SKM-1 treated with dmso at 0.1 percent for 144 hours (cell line): Measurements from ENCODE around the gene CHRNA7.
"Not testable (repeated sequence)": the region's sequence is repeated elsewhere in the genome, so short reads cannot be mapped to it uniquely, and the experiment has no call there.

Experiments
- DNase-seq: peaks from one replicate; lab custom pipeline; 2025; ENCODE audit not compliant: unreplicated experiment; lab: John Stamatoyannopoulos, UW

CHRNA7 gene

DNA sequence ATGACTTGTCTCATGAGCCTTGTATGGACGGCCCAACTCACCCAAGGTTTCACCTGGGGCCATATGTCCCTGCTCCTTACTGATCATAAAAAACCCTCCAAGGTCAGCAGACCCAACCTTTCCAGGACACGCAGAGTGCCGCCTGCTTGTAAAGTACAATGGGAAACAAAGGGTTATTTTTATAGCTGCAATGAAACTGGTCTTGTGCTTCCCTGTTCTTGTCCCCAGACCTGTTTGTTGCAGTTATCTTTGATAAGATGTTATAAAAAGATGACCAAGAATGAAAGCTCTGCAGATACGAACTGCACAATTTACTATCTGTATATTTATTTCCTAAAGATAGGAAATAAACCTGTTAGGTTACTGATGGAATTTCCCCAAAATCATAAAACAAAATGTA is 136.0 kb downstream of the CHRNA7 start:
- not testable (repeated sequence) for DNase-seq

GRCh38 chr15:32167913-32168312 is 137.6 kb downstream of the CHRNA7 start:
- DNase-seq, result not testable (repeated sequence)

DNA sequence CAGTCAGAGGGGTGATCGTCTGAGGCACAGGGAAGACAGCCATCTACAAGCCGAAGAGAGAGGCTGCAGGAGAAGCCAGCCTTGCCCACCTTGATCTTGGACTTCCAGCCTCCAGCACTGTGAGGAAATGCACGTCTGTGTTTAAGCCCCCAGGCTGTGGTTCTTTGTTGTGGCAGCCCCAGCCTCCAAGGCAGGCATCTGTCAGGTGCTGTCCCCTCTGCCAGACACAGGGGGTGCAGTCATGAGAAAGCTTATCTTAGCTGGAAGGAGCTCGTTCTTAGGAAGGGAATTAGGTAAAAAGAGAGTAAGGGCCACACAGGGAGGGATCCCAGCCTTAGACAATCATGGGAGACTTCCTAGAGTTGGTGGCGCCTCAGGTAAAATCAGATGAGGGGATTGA is 150.3 kb downstream of the CHRNA7 start:
- not testable (repeated sequence) for DNase-seq

GRCh38 chr15:32193780-32194179 is 163.5 kb downstream of the CHRNA7 start:
- DNase-seq, result not testable (repeated sequence)

DNA sequence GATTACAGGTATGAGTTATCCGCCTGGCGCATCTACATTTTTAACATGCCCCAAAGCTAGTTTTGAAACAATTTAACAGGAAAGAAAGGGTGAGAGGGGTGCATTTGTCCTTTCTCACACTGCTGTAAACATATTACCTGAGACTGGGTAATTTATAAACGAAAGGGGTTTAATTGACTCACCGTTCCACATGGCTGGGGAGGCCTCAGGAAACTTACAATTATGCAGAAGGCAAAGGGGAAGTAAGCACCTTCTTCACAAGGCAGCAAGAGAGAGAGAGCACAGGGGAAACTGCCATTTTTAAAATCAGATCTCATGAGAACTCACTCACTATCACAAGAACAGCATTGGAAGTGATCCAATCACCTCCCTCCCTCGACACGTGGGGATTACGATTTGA is 165.9 kb downstream of the CHRNA7 start:
- DNase-seq, result not testable (repeated sequence)

- DNase-seq, result not testable (repeated sequence)
Observed at GRCh38 chr15:32198938-32199337, 168.6 kb downstream of the CHRNA7 start.

DNA sequence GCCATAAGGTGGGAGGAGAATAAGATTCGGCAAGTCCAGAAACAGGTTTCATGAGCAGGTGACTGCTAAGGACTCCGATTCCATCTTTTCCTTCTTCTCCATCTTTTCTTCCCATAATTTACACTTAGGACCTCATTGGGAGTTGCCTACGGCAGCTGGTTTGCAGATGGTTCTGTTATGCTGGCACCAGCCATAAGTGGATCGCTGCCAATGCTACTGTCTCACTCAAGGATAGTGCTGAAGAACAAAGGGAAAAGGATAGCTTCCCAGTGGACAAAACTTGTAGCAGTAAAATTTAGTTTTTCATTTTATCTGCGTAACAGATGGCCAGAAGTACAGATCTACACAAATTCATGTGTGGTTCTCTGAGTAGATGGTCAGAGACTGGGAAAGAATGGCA is 178.8 kb downstream of the CHRNA7 start:
- DNase-seq, result not testable (repeated sequence)

DNA sequence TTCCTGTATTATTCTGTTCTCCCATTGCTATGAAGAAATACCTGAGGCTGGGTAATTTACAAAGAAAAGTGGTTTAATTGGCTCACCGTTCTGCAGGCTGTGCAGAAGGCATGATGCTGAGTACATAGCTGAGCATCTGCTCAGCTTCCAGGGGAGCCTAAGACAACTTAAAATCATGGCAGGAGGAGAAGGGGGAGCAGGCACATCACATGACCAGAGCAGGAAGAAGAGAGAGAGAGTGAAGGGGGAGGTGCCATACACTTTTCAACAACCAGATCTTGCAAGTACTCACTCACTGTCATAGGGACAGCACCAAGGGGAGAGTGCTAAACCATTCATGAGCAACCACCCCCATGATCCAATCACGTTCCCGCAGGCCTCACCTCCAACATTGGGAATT is 188.4 kb downstream of the CHRNA7 start:
- DNase-seq, result no peak
